ENCODE data around the gene RTF2. TPM values are rescaled to one million over a fixed set of nuclear protein-coding genes. Genes with fewer than 3 reads are reported as not detected.

RTF2 gene
- total RNA-seq, 1 donor from 2014 or later, result 78.7 TPM

- no peak for ATAC-seq (ENCODE audit: poor library complexity)
- no peak for DNase-seq
- intact Hi-C loops (cut with DNase I), result no loop called here
Observed at GRCh38 chr20:56433221-56433879, 35.1 kb upstream of the RTF2 start.

GRCh38 chr20:56433880-56434255 is 34.6 kb upstream of the RTF2 start:
- ATAC-seq (ENCODE audit: poor library complexity) (no peak), DNase-seq (no peak)
- intact Hi-C loops (cut with DNase I), result no loop called here

- DNase-seq, result no peak
- no peak for ATAC-seq (ENCODE audit: poor library complexity)
- intact Hi-C loops (cut with DNase I), result no loop called here
Observed at GRCh38 chr20:56437196-56437960, 31.0 kb upstream of the RTF2 start.

- DNase-seq (no peak), ATAC-seq (ENCODE audit: poor library complexity) (no peak)
- intact Hi-C loops (cut with DNase I), result no loop called here
Observed at GRCh38 chr20:56438284-56438683, 30.1 kb upstream of the RTF2 start.

- DNase-seq, result peak; percentile 80
- intact Hi-C loops (cut with DNase I), result no loop called here
- peak; percentile 86 for ATAC-seq (ENCODE audit: poor library complexity)
Observed at GRCh38 chr20:56439771-56440291, 28.6 kb upstream of the RTF2 start.

DNA sequence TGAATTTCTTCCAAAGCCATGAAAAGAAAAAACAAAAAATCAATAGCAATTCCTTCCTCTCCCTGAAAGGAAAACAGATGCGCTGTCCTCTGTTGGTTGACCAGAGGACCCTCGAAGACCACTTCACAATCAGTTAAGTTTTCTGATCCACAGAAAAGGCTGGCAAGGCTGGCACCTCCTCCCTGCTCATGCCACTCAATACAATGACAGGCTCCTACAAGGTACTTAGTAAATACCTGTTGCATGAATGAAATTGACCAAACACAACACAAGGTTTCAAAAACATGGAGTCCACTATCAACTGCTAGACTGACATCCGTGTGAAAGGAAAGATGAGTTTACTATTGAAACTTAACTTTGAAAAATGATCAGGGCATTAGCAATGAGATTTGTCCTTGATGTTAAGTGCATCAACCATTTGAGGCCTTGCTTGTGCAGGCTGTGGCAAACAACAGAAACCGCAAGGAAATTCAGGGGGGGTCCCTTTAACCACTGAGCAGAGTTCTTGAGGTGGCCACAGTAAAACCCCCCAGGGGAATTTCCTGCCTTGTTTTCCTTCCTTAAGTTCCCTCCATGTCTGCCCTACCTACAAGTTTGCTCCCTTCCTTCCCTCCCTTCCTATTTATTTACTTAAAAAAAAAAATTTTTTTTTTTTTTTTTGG is 27.9 kb upstream of the RTF2 start:
- no peak for DNase-seq
- intact Hi-C loops (cut with DNase I), result no loop called here
- no peak for ATAC-seq (ENCODE audit: poor library complexity)

GRCh38 chr20:56442389-56443365 is 25.8 kb upstream of the RTF2 start:
- DNase-seq (no peak), ATAC-seq (ENCODE audit: poor library complexity) (no peak)
- intact Hi-C loops (cut with DNase I), result no loop called here

DNA sequence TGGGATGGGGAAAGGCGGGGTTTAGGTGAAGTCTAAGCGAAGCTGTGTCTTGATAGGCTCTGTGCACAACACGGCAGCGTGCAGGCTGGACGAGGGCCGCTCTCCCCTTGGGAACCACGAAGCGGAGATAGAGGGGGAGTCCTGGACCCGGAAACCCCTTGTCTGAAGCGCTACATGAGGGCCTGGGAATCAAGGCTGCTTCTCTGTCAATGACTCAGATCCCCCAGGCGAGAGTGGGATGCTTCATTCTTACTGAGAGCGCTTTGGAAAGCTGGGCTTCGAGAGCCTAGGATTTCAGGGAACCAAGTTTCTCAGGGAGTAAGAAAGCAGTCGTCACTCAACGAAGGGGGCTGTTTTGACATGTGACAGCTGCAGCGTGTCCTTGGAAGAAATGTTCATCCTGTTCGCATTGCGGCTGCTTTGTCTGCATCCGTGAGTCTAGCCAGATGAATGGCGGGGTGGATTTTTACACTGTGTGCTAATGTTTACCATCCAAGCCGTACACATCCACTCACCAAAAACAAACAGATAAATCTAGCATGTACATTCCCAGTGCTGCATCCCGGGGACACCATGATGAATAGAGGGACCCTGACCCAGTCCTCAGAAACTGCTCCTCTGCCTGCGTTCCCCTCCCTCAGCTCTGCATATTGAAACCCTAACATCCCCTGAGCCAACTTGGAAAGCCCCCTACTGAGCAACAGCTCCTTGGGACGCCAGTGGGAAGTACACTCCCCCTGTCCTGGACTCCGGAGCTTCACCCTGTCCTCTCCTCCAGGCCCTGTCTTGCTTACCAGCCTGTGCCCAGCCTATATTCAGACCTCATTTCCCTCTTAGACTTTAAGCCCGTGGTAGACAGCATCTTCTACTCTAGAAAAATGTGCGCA is 24.5 kb upstream of the RTF2 start:
- DNase-seq (peak; percentile 52), ATAC-seq (ENCODE audit: poor library complexity) (peak; percentile 61)

GRCh38 chr20:56445130-56445529 is 23.3 kb upstream of the RTF2 start:
- DNase-seq, result no peak
- ATAC-seq (ENCODE audit: poor library complexity), result no peak
- intact Hi-C loops (cut with DNase I), result no loop called here

More for the DNA sequence above, 24.5 kb upstream of the RTF2 start:
- intact Hi-C loops (cut with DNase I), result no loop called here

DNA sequence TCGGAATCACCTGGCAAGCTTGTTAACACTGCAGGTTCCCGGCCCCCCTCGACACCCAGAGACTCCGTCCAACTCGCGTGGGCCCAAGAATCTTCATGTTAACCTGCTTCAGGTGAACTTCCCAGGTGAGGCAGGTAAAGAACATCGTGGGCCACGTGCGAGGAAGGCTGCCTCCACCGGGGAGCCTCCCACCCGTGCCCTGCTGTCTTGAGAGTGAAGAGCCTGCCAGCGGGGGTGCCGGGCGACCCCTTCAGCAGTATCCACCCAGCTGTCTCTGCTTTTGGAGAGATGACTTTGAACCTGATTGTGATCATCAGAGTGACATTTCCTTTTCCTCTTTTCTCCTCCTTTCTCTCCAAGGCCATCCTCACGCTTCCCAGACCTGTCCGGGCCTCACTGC is 22.9 kb upstream of the RTF2 start:
- DNase-seq, result no peak
- intact Hi-C loops (cut with DNase I), result no loop called here

DNA sequence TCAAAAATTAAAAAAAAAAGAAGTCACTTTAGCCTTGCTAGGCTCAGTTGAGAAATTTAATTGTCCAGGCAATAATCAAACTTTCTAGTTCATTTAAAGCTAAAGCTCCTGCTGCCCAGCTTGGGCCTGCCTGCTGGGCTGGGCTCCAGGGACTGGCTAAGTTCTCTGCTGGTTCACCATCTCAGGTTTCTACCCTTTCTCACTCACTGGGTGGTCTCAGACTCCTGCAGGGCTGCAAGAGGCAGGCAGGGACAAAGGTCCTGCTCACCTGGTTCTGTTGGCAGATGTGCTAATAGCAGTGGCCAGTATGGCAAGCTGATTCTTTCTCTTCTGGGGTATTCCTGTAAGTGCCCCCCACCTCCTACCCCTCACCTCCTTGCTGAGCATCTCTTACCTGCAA is 21.2 kb upstream of the RTF2 start:
- intact Hi-C loops (cut with DNase I), result no loop called here
- no peak for DNase-seq
- ATAC-seq (ENCODE audit: poor library complexity), result no peak

More for the DNA sequence above, 22.9 kb upstream of the RTF2 start:
- no peak for ATAC-seq (ENCODE audit: poor library complexity)

- ATAC-seq (ENCODE audit: poor library complexity) (no peak), DNase-seq (no peak)
- intact Hi-C loops (cut with DNase I), result no loop called here
Observed at GRCh38 chr20:56449459-56449858, 19.0 kb upstream of the RTF2 start.

- ATAC-seq (ENCODE audit: poor library complexity), result no peak
- no peak for DNase-seq
Observed at GRCh38 chr20:56451056-56451765, 17.2 kb upstream of the RTF2 start.

GRCh38 chr20:56453352-56453751 is 15.1 kb upstream of the RTF2 start:
- no peak for ATAC-seq (ENCODE audit: poor library complexity)
- intact Hi-C loops (cut with DNase I), result no loop called here
- DNase-seq, result no peak

More at GRCh38 chr20:56451056-56451765, 17.2 kb upstream of the RTF2 start:
- intact Hi-C loops (cut with DNase I), result no loop called here

DNA sequence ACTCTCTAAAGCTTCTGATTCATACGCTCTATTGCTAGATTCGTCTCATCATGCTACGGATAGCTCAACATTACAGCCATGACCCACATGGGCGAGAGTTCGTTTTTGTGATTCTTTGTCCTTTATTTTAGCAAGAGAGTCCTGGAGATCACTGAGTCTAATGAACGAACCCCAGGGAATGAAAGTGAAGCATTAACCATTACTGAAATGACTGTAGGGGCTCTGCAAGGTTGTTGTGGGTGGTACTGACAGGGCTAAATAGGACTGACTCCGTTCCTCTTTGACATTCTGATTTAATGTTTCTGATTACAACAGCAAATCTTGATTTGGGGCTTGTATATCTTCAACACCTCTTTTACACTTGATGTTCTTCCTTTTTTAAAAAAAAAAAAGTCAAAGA is 13.7 kb upstream of the RTF2 start:
- intact Hi-C loops (cut with DNase I), result no loop called here
- DNase-seq, result no peak
- ATAC-seq (ENCODE audit: poor library complexity), result no peak

- intact Hi-C loops (cut with DNase I), result no loop called here
- DNase-seq (no peak), ATAC-seq (ENCODE audit: poor library complexity) (no peak)
Observed at GRCh38 chr20:56458206-56458821, 10.1 kb upstream of the RTF2 start.

- intact Hi-C loops (cut with DNase I), result no loop called here
- no peak for DNase-seq
- no peak for ATAC-seq (ENCODE audit: poor library complexity)
Observed at GRCh38 chr20:56460459-56460858, 8.0 kb upstream of the RTF2 start.

Data from Right ventricle myocardium superior (tissue), 1 donor.